Smooth muscle cell of the pulmonary artery (primary cell): ENCODE measurements around the gene NOXO1. TPM values are rescaled to one million over a fixed set of nuclear protein-coding genes. Genes with fewer than 3 reads are reported as not detected.

Experiments used
- total RNA-seq: library from RNA; depleted of rRNA; stranded (reverse); fragments of >200 nt; gene quantifications from 2 replicates; pipeline ENCODE4 v1.2.3, GENCODE V29; 2014

Gene NOXO1, protein sequence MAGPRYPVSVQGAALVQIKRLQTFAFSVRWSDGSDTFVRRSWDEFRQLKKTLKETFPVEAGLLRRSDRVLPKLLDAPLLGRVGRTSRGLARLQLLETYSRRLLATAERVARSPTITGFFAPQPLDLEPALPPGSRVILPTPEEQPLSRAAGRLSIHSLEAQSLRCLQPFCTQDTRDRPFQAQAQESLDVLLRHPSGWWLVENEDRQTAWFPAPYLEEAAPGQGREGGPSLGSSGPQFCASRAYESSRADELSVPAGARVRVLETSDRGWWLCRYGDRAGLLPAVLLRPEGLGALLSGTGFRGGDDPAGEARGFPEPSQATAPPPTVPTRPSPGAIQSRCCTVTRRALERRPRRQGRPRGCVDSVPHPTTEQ
- total RNA-seq = not detected in 2 replicates

DNA sequence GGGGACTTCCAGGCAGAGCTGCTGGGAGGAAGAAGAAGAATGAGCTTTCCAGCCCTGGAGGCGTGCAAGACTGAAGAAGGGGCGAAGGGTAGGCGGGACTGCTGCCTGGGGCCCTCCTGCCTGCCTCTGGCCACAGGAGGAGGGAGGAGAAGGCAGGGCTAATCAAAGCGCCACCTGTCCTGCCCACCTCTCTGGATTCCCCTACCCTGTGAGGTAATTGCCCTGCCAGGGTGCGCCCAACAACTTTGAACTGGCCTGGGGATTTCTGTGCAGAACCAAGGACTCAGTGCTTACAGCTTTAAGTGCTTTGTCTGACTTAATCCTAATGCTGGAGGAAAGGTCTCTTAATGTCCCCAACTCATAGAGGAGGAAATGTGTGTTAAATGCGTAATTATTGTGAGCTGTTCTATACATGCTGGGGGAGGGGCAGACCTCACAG, at the start of gene NOXO1:
Gene NOXO1, minus strand, starts transcription at position 72 of the 439 bp plus-strand sequence. CDS start 290 bp downstream, outside the sequence.

DNA sequence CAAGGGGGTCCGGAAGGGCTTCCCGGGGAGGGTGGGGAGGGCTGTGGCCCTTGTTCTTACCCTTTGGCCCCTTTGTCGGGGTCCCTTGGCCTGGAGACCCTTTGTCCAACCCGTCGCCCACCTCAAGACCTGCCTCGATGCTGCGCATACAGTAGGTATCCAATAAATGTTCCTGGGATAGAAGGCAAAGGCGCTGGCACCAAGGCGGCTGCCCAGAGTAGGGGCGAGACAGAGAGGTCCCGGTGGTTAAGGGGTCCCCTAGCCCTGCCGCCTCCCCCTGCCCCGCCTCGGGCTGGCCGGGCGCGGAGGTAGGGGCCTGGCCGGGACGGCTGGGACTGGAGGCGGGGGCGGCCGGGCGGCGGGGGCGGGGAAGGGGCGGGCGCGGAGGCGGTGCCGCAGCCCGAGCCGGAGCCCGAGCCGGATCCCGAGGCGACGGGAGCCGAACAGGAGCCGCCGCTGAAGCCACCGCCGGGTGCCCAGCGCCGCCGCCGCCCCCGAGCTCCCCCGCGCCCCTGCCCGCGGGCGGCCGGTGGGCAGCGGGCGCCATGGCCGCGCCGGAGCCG, 45.3 kb upstream of the NOXO1 start, which contains the start of gene NHERF2:
Gene NHERF2, plus strand, starts transcription at position 442 of the 563 bp plus-strand sequence. Its CDS starts 104 bp downstream, at position 546.

DNA sequence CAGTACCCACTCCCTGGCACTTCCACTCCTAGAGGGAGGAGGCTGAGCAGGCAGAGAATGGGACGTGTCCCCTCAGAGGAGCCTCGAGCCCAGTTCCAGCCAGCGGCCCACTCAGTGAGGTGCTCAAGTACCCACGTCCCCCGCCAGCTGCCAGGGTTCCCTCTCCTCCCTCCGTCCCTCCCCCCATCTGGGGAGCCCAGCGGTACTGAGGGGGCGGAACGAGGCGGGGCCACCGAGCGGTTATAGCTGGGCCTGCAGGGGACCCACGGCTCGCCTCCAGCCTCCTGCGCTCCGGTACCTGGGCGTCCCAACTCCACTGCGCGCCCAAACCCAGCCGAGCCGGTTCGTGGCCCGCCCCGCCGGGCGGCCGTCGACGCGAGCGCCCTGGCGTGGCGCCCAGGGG, 38.2 kb upstream of the NOXO1 start, which contains the start of gene NPW:
Gene NPW, plus strand, starts transcription at position 268 of the 403 bp plus-strand sequence.

DNA sequence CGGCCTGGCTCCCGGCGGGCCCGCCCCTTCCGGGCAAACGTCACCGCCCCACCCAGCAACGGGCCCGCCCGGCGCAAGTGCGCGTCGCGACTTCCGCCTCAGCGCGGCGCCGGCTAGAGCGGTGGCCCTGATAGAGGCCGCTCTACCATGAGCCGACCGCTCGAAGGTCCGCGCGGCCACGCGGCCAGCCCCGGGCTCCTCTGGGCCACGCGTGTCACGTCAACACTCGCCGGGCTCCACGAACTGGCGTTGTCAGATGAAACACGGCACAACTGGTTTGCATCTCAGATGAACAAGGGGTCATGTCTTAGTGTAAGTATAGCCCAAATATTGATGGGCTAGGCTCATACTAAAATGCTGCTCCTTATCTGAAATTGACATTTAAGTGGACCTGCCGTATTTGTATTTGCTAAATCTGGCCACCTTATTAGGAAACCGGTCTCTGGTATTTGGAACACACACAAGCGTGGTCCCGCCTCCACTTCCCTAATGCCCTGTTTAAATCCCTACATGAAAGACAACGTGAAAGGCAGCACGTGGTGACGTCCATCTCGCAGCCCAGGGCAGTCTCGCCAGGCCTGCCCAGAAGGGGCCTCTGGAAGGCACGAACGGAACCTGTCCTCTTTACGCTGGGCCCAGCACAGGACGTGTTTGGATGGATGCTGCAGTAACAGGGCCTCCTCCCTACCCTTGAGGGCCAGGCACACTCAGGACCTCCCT, 28.7 kb upstream of the NOXO1 start, which contains the start of gene ZNF598:
Gene ZNF598, minus strand, starts transcription at position 31 of the 720 bp plus-strand sequence.

DNA sequence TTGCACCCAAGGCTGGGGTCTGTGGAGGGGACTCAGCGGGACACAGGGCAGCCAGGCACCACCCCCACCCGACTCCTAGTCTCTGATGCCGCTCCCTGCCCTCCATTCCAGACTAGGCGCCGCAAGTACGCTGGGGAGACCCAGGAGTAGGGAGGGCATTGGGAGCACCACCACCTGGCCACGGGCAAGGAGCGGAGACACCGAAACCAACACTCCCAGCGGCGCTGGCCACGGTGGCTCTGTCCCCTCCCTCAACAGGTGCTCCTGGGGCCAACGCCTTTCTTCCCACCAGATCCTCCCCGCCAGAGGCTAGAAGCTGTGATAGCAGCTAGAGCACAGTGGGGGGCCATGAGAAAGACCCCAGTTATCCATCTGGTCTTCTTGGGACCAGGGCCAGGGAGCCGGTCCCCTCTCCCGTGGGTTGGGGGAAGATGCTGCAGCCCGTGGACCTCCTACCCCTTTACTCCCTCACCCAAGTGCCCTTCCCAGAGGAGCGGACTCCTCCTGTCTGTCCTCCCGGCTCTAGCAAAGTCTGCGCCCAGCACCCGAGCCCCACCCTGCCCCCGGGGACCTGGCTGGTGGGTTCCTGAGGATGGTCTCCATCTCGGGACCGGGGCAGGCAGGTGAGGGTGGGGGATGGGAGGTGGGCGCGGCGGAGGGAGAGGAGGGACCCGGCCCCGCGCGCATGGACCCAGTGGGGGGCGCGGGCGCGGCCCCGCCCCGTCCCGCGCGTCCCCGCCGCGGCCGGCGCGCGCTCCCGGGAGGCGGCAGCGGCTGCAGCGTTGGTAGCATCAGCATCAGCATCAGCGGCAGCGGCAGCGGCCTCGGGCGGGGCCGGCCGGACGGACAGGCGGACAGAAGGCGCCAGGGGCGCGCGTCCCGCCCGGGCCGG, 8.2 kb upstream of the NOXO1 start, which contains the start of gene SYNGR3:
Gene SYNGR3, plus strand, starts transcription at position 762 of the 892 bp plus-strand sequence. CDS start 133 bp downstream, outside the sequence.

DNA sequence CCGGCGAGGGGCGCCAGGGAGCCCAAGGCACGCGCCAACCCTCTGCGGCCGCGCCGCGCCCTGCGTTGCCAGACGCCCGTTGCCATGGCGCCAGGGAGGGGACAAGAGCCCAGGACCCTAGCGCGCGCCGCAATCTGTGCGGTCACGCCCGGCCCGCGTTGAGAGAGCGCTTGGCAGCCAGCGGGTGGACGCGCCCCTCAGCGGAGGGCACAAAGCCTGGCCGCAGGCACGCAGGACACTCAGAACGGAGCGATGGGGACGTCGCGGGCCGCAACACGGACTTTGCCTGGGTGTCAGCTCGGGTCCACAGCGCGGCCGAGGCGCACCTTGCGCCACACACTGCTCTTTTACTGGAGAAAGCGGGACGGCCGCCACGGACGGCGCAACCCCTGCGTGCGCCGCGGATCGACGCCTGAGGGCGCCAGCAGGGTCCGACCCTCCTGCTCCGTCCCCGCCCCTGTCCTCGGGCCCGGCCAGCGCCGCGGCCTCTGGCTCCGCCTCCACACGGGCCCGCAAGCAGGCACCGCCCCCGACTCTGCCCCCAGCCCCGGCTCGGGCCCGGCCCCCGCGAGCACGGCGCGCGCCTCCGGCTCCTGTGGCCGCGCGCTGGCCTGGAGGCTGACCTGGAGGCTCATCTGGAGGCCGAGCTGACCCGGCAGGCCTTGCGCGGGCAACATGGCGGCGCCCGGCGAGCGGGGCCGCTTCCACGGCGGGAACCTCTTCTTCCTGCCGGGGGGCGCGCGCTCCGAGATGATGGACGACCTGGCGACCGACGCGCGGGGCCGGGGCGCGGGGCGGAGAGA, 2.5 kb upstream of the NOXO1 start, which contains the start of gene GFER:
Gene GFER, plus strand, starts transcription at position 650 of the 803 bp plus-strand sequence. Its CDS starts 26 bp downstream, at position 676.

DNA sequence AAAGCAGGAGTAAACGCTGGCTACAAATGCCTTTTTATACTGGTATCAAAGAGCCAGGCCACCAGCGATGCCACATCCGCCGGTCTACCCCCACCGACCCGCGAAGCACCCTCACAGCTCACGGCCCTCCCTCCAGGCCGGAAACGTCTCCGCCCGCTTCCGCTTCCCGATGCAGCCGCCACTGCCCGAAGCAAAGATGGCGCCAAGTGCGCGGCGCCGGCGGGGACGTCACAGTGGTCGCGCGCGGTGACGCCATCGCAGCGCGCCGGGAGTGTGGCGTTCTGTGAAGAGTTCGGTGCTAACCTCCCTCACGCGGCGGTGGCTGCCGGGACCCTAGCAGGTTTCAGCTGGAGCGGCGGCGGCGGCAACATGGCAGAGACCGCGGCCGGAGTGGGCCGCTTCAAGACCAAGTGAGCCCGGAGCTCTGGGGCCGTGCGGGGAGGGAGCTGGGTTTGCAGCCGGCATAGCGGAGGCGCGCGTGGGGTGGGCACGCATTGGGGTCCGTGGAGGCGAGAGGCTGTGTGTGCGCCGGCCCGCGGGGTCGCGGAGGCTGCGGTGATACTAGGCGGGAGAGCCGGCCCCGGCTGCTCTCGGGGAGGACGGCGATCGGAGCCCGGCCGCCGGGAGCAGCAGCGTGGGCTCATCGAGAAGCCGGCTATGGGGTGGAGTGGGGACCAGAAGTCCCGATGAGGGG, 9.3 kb downstream of the NOXO1 start, which contains the start of gene TBL3:
Gene TBL3, plus strand, starts transcription at position 258 of the 694 bp plus-strand sequence. Its CDS starts 112 bp downstream, at position 370.

DNA sequence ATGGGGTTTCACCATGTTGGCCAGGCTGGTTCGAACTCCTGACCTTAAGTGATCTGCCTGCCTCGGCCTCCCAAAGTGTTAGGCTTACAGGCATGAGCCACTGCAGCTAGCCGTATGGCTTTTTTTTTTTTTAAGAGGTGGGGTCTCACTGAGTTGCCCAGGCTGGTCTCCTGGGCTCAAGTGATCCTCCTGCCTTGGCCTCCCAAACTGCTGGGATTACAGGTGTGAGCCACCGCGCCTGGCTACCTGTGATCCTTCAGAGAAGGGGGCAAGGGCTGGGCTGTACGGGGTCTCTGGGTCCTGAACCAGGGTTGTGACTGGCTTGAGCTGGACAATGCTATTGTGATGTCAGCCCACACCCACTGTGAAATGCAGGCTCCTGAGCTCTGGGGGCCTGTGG, 14.8 kb downstream of the NOXO1 start, which contains the start of gene RNF151:
Gene RNF151, plus strand, starts transcription at position 397 of the 400 bp plus-strand sequence. CDS start 26 bp downstream, outside the sequence.

DNA sequence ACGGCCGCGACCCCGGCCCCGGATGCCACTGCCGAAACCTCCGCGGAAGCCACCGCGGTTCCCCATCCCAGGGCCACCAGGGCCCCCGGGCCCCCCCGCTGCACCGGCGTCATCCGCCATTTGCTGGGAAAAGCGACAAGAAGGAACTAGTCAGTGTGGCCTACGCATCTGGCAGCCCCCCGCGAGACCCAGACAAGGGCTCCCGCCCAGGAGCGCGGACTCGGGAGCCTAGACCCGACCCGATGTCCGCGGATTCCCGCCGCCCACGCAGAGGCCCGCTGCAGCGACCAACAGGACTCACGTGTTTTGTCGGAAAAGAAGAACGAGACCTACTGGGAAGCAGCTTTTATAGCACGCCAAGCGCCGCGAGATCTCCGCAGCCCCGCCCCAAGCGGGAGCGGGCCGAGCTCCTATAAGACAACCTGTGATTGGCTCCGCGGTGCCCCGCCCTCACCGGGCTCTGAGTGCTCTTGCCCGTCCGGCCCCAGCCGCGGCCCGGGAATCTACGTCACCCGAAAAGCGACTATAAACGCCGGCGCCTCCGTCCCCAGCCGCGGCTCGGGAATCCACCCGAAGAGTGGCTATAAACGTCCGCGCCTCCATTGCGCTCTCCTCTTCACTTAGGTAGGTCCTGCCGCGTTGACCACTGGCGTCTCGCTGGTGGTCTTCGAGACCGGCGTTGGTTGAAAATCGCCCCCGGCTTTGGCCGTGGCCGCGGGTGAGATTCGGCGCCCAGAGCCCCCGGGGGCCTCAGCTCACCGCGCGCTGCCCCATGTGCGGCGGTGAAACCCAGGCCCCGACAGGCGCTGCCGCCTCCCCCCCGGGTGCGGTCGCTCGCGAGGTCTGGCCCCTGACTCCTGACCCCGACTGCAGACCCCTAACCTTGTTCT, 16.5 kb downstream of the NOXO1 start, which contains the start of gene RPS2:
Gene RPS2, minus strand, starts transcription at position 321 of the 890 bp plus-strand sequence. Its CDS starts 201 bp downstream, at position 120.

DNA sequence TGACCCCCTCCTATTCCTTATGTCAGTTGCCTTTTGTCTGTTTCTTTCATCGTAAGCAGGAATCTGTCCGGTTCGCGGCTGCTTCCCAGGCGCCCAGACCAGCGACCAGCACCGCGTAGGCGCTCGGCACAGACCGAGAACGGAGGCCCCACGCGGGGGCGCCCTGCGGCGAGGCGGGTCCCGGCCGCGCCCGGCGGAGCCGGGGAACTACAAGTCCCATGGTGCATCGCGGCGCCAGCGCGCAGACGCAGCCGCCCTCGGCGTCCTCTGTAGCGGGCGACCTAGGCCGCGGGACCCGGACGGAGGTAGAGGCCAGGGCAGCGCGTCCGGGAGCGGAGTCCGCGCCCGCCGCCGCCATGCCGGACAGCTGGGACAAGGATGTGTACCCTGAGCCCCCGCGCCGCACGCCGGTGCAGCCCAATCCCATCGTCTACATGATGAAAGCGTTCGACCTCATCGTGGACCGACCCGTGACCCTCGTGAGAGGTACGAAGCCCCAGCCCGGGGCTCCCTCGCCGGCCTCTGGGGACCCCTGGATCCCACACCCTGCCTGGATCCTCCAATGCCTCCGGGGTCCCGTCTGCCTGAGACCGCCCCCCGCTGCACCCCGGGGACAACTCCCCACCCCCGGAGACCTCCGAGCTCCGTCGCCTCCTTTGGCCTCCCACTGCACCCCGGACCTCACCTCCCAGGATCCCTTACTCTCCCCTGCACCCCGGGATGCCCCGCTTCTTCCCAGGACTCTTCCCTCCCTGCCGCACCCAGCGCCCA, 21.8 kb downstream of the NOXO1 start, which contains the start of gene NDUFB10:
Gene NDUFB10, plus strand, starts transcription at position 270 of the 771 bp plus-strand sequence. Its CDS starts 87 bp downstream, at position 357.

DNA sequence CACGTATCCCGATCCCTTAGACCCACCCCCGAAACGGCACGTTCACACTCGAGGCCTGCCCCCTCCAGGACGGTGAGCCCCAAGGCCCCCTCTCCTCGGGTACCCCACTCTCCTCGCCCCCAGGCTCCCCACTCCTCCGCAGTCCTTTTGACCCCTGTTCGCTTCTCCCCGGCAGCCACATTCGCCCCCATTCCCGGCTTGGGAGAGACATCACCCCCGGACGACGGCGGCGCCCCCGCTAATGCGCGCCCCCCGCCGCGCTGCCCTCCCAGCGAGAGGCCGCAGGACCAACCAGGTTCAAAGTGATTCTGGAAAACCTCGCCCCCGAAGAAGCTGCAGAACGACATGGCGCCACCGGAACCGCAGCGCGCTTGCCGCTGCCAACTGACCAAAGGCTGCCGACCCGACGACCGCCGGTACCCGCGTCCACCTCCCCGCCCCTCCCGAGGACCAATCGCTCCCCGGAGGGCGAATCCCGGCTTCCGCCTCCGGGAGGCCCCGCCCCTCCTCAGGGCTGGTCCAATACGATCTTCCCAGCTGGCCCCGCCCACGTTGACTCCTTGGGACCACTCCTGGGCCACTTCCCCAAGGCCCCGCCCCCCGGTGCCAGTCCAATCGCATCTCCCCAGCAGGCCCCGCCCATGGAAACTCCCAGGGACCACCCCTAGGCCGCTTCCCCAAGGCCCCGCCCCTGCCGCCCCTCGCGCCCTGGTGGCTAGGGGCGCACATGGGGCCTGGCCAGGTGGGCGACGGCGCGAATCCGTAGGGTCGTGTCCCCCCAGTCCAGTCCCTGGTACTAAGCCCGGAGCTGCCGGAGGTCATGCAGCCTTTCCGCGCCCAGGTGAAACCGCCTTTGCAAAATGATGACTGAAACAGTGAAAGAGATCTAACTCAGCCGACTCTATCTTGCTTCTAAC, 38.2 kb downstream of the NOXO1 start, which contains the start of gene MSRB1:
Gene MSRB1, minus strand, starts transcription at position 390 of the 917 bp plus-strand sequence. Its CDS starts 43 bp downstream, at position 347.

Other genes with a start within 250 kb of the NOXO1 start
- 45.3 and 61.7 TPM in 2 replicates for gene NME3, start 209.9 kb downstream of the NOXO1 start, total RNA-seq
- 8.5 and 15.9 TPM in 2 replicates for gene EME2, start 208.7 kb downstream of the NOXO1 start, total RNA-seq
- 42.2 and 57.1 TPM in 2 replicates for gene MRPS34, start 208.3 kb downstream of the NOXO1 start, total RNA-seq
- 30.7 and 34.6 TPM in 2 replicates for gene SPSB3, start 198.9 kb downstream of the NOXO1 start, total RNA-seq
- gene NUBP2, start 198.5 kb downstream of the NOXO1 start, total RNA-seq = 43.3 and 54.7 TPM in 2 replicates
- gene IGFALS, start 187.8 kb downstream of the NOXO1 start, total RNA-seq = 0.17 TPM in 1 of 2 replicates, not detected in the other
- gene HAGH, start 154.6 kb downstream of the NOXO1 start, total RNA-seq = 50.2 and 86.0 TPM in 2 replicates
- 59.8 and 96.2 TPM in 2 replicates for gene FAHD1, start 154.3 kb downstream of the NOXO1 start, total RNA-seq
- not detected in 2 replicates for gene MEIOB, start 109.3 kb downstream of the NOXO1 start, total RNA-seq
- gene HS3ST6, start 63.1 kb downstream of the NOXO1 start, total RNA-seq = not detected in 2 replicates
- gene MSRB1, start 38.3 kb downstream of the NOXO1 start, total RNA-seq = 5.0 and 7.1 TPM in 2 replicates
- gene RPL3L, start 26.8 kb downstream of the NOXO1 start, total RNA-seq = 0.07 TPM in 1 of 2 replicates, not detected in the other
- 123 and 126 TPM in 2 replicates for gene NDUFB10, start 21.9 kb downstream of the NOXO1 start, total RNA-seq
- 1,723 and 1,779 TPM in 2 replicates for gene RPS2, start 16.6 kb downstream of the NOXO1 start, total RNA-seq
- gene RNF151, start 14.6 kb downstream of the NOXO1 start, total RNA-seq = not detected in 2 replicates
- 43.1 and 56.3 TPM in 2 replicates for gene TBL3, start 9.4 kb downstream of the NOXO1 start, total RNA-seq
- gene GFER, start 2.7 kb upstream of the NOXO1 start, total RNA-seq = 8.1 and 15.1 TPM in 2 replicates
- 4.0 and 12.5 TPM in 2 replicates for gene SYNGR3, start 8.5 kb upstream of the NOXO1 start, total RNA-seq
- gene ZNF598, start 28.4 kb upstream of the NOXO1 start, total RNA-seq = 16.4 and 29.0 TPM in 2 replicates
- gene NPW, start 38.3 kb upstream of the NOXO1 start, total RNA-seq = 0.85 and 1.0 TPM in 2 replicates
- 66.8 and 76.2 TPM in 2 replicates for gene NHERF2, start 45.4 kb upstream of the NOXO1 start, total RNA-seq
- gene NTHL1, start 66.4 kb upstream of the NOXO1 start, total RNA-seq = 19.2 and 22.6 TPM in 2 replicates
- gene TSC2, start 66.5 kb upstream of the NOXO1 start, total RNA-seq = 57.9 and 73.0 TPM in 2 replicates
- gene PKD1, start 154.4 kb upstream of the NOXO1 start, total RNA-seq = 276 and 395 TPM in 2 replicates
- gene RAB26, start 167.2 kb upstream of the NOXO1 start, total RNA-seq = 1.2 and 3.1 TPM in 2 replicates
- 70.4 and 97.4 TPM in 2 replicates for gene TRAF7, start 174.3 kb upstream of the NOXO1 start, total RNA-seq
- gene CASKIN1, start 215.1 kb upstream of the NOXO1 start, total RNA-seq = 0.20 and 1.7 TPM in 2 replicates
- gene MLST8, start 224.0 kb upstream of the NOXO1 start, total RNA-seq = 24.3 and 28.1 TPM in 2 replicates
- 1.2 and 2.2 TPM in 2 replicates for gene BRICD5, start 229.4 kb upstream of the NOXO1 start, total RNA-seq
- 6.1 and 11.0 TPM in 2 replicates for gene PGP, start 233.4 kb upstream of the NOXO1 start, total RNA-seq
- gene E4F1, start 242.1 kb upstream of the NOXO1 start, total RNA-seq = 24.2 and 32.3 TPM in 2 replicates